GM19455 (cell line): Measurements from ENCODE around the gene PTPN3.
"Not testable (repeated sequence)": the region's sequence is repeated elsewhere in the genome, so short reads cannot be mapped to it uniquely, and the experiment has no call there.

ENCODE experiments used
- ATAC-seq: cut with Tn5 transposase; IDR thresholded peaks from one replicate; pipeline ENCODE4 v1.9.1; 2021; ENCODE audit not compliant: unreplicated experiment

PTPN3 gene

DNA sequence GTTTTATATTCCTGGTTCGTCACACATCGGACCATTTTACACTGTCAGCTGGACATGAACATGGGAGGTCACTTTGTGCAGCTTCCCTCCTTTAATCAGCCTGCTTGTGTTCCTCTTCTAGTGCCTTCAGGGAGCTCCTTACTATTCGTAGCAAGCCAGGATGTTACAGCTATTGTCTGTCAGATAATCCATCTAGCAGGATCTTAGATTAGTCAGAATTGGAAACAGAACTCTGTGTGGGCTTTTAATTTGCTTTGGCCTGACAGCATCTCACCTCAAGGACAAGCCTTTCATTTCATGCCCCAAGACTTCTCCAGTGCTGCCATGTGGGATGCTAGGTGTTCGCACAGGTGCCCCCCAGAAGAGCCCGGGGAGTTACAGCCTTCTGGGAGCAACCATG is 147.1 kb downstream of the PTPN3 start:
- no peak for ATAC-seq

DNA sequence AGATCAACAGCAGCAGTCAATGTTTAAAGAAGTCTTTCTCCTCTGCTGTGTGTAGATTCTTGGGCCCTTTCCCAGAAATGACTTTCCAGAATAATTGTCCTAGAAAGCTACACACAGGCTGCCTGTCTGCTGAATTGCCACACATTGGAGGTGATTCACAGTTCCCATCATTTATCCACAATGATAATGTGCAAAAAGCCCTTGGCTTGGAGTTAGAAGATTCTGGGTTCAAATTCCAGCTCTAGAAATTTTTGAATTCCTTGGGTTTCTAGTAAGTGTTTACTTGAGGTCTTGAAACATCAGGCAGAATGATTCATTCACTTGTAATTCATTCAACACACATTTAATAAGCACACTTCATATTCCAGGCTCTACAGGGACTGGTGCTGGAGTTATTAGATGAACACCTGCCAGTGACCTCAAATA is 148.7 kb downstream of the PTPN3 start:
- no peak for ATAC-seq

DNA sequence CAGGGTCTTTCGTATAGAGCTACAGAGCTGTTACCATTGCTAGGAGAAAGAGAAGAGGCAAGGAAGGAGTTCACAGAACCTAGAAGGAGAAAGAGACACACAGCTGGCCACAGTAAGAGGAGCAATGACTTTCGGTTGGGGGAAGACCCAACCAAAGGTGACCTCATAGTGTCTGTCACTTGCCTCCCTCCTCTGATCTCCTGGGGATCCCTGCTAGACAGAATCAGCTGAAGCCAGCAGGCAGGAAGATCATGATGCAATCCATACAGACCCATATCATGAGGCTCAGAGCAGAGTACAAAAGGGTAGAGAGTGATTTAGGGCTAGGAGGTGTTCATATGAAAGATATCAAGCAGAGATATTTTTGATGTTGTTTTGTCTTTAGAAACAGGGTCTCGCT is 151.2 kb downstream of the PTPN3 start:
- ATAC-seq: no peak

DNA sequence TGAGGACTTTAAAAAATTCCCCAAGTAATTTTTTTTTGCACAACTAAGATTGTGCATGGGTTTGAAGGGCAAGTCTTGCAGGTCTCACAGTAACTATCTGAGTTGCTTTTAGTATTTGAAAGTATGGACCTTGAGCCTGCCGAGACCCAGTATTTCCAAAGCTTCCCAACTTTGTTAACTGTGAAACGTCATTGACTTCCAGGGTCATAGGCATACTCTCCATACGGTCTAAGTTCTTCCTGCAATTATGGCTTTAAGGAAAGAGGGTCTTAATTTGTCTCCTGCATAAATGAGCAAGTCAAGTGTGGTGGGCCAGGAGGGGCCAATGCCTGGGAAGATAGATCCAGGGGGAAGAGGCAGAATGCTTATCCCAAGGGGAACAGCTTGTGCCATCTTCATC is 153.2 kb downstream of the PTPN3 start:
- ATAC-seq: no peak

DNA sequence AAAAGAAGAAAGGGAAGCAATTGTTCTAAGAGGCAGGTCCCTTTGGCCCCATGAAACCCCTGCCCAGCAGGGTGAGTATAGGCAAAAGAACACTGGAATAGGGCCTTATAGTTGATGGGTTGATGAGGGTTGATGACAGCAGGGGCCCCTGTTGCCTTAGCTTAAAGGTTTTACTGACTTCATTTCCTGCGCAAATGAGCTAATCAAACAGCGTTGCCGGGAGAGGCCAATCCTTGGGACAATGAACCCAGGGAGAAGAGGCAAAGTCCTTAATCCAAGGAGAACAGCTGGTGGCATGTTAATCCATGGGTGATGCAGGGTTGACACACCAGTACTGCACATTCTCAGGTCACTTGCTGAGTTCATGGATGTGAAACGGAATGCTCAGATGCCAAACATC is 155.2 kb downstream of the PTPN3 start:
- ATAC-seq: no peak

DNA sequence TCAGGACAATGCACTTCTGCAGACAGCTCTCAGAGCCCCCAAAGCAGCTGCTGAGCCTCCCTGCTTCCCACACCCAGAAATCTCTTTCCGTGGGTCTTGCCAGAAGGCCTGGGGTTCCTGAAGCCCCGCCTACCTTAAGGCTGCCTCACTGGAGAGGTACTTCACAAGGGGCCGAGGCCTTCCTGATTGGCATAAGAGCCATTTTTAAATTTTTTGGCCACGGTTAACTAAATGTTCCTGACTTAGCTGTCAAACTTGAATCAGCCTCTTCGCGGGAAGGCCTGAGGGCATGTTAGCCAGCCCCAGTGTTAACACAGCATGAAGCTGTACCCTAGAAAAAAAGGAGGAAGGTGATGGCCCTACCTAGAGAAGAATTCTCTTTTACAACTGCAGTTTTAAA is 156.5 kb downstream of the PTPN3 start:
- no peak for ATAC-seq

DNA sequence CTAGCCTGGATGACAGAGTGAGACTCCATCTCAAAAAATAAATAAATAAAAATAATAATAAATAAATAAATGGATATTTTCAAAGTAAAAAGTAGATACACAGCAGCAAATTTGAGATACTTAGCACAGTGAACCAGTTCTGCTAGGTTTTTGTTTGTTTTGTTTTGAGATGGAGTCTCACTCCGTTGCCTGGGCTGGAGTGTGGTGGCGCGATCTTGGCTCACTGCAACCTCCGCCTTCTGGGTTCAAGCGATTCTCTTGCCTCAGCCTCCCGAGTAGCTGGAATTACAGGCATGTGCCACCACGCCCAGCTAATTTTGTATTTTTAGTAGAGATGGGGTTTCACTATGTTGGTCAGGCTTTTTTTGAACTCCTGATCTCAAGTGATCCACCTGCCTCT is 157.1 kb downstream of the PTPN3 start:
- not testable (repeated sequence) for ATAC-seq

DNA sequence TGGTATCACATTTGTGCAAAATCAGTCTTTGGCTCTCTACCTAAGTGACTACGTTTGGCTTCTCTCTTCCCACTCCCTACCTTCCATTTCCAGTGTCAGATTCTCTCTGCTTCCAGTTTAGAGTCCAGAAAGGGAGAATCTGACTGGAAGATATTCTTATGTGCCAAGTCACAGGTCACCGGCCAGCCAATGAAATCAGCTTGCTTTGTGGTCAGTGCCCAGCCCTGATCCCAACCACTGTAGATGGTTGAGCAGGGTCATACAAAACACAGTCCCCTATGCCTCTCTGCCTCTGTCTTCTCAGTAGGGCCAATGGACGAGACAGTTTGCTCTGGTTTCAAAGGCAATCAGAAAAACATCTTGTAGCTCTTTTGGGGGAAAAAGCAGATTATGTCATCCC is 161.7 kb downstream of the PTPN3 start:
- ATAC-seq: no peak

DNA sequence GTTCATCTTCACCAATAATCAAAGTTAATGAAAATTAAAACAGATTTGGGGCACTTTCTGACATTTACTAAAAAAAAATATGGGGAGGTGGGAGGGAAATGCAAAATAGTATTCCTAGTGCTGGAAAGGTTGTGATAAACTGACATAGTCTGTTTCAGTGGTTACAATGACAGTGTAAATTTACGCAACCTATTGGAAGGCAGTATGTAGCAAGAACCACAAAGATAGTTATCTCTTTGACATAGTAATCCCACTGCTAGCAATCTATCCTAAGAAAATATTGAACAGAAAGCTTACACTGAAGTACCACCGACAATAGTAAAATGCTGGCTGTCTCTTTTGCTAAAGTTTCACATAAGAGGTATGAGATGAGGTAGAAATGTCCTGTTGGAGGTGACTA is 162.2 kb downstream of the PTPN3 start:
- no peak for ATAC-seq

DNA sequence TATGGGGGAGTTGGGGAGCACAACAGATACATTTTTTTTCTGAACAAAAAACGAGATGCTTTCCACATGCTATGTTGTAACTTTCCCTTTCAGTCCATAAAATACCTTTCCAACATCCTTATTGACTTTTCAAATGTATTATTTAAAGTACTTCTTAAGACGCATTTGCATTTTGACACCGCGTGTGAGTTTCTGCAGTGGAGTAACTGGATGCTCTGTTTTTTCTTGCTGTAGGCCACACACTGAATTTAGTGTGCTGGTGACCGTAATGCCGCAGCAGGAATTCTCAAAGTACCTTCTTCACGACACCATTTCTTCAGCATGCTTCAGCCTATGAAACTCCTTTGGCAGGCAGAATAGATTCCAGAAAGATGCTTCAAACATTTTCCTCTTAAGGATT is 163.0 kb downstream of the PTPN3 start:
- no peak for ATAC-seq

DNA sequence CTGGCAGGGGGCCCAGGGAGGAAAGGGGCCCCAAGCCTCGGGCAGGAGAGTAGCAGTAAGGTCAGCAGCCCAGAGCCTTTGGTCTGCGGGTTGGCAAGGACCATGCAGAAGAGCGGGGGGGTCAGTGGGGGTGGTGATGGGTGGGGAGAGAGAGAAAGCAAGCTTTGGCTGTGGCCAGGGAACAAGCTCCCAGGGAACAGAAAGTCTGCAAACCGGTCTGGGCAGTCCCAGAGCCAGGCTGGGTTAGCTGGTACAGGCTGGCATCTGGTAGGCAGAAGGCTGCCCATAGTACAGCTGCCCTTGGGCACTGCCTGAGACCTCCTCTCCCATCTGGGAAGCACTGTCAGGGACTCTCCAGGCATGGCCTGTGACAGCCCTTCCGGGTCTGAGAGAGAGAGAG is 166.8 kb downstream of the PTPN3 start:
- no peak for ATAC-seq

DNA sequence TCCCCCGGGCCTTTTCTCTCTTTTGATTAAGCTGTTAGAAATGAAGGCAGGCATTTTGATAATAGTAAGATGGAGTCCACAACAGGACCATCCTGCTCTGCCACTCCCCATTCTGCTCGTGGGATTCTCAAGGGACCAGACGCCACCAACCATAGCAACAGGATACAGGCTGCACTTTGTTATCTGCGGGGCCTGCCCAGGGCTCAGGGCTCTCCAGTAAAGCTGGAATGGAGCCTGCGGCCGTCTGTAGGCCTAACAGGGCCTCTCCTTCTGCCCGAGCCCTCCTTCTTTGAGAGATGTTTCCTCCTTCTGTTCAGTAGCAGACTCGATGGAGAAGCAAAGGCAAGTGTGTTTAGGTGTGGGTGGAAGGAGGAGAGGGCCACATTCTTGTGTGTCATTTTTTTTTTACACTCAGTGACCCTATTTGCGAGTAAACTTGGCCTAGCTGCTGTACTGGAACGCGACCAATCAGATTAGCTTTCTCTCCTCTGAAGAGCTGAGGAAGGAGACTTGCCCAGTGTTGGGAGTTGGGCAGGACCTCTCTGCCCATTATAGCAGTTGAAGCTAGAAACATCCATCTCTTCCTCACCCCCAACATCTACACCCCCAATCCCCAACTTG is 168.4 kb downstream of the PTPN3 start:
- no peak for ATAC-seq

DNA sequence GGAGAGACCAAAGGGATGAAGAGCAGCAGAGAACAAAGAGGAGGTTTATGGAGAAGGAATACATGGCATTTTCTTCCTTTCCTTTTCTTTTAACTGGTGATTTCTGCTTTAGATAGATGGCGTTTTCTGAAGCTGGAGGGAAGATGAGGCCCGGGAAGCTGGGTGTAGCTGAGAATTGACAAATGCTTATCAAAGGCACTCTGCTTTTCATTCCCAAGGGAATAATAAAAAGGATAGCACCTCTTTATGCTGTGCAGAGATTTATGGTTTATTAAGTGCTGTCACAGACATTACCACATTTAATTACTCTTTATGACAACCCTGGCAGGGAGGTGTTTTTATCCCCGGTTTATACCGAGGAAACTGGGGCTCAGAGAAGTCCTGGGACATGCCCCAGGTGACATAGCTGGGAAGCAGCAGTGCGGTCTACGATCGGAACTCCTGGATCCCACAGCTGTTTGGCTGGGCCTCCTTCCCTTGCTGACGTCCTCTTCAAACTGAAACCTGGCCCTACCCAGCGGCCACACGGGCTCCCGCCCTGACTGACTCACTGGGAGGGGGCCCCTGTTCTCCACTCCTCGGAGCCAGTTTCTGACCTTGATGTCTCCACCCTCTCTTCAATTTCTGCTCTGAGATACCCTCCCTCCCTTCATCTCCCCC is 169.0 kb downstream of the PTPN3 start:
- ATAC-seq: no peak
